ENCODE data around the gene GPC3. TPM values are rescaled to one million over a fixed set of nuclear protein-coding genes. Genes with fewer than 3 reads are reported as not detected.

The GPC3 gene
- total RNA-seq, 5 donors from 2014 or later (not counting 1 experiment from before 2014, with no cell fraction given), result 0.72 to 1.5 (median 1.1) TPM

- Histone ChIP-seq H3K36me3 (ENCODE audit: control insufficient read depth in 2 of 2, extremely low read depth in 1 of 2, insufficient read depth in 1 of 2, low read length in 1 of 2) (no peaks in the 10 kb centered on the region), H3K4me1 (ENCODE audit: control insufficient read depth in 1 of 2, extremely low read depth in 1 of 2, insufficient read depth in 2 of 2, low read length in 2 of 2) (no peaks in the 10 kb centered on the region), H3K27me3 (replicated peaks in 1 of 2; ENCODE audit: control insufficient read depth in 2 of 2, extremely low read depth in 1 of 2, insufficient read depth in 2 of 2, low read length in 1 of 2) (no peaks in the 10 kb centered on the region), H3K9me3 (no peaks in the 10 kb centered on the region), H3K27ac (ENCODE audit: low read length) (no peak overlapping the region), H3K4me3 (ENCODE audit: control insufficient read depth in 1 of 2, extremely low read depth in 1 of 2, low read length in 1 of 2) (no peak overlapping the region)
- no peak for ATAC-seq (replicated peaks in 1 of 4)
- Mint-ChIP-seq H3K36me3 (no peaks in the 10 kb centered on the region), H3K27me3 (peaks cover 0 to 9% of the 10 kb centered on the region in 2 donors), H3K4me1 (no peaks in the 10 kb centered on the region), H3K9me3 (no peaks in the 10 kb centered on the region), H3K4me3 (no peak overlapping the region), H3K27ac (no peak overlapping the region)
- POLR2A ChIA-PET, result no interaction called here
- DNase-seq, result no peak
- 100% methylated on average over 1 of the region's 2 CpGs for WGBS (ENCODE audit: insufficient coverage)
- CTCF ChIA-PET, result interaction anchor here in 1 of 2 donors (0.7 kb wide), 1 partner anchor 175 kb away, joined by 3 read pairs; no protein-coding TSS in a partner anchor
Measured at GRCh38 chrX:133535066-133535465, 450.3 kb downstream of the GPC3 start.

DNA sequence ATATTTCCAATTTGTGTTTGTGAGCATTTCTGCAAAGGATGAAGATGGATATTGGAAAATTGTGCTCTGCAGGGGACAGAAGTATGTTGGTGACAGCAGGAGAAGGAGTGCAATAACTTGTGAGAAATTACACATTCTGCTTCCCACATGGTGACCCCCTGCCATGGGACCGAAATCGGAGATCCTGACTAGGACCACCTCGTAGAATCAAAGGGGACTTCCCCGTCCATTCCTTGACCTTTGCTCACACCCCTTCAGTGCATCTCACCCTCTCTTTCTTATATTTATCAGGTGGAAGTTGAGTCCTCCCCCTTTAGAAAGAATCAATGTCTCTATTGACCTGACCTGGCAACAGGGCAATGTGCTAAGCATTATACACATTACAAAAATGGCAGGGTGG, 451.2 kb downstream of the GPC3 start:
- no peaks in the 10 kb centered on the region for H3K27me3 ChIP-seq (replicated peaks in 1 of 2; ENCODE audit: control insufficient read depth in 2 of 2, extremely low read depth in 1 of 2, insufficient read depth in 2 of 2, low read length in 1 of 2)
- CTCF ChIA-PET, result no interaction called here
- Mint-ChIP-seq H3K27me3 (peaks cover 0 to 4% of the 10 kb centered on the region in 2 donors), H3K36me3 (no peaks in the 10 kb centered on the region), H3K4me3 (no peak overlapping the region), H3K9me3 (no peaks in the 10 kb centered on the region), H3K27ac (no peak overlapping the region), H3K4me1 (no peaks in the 10 kb centered on the region)
- H3K4me1 ChIP-seq (ENCODE audit: control insufficient read depth in 1 of 2, extremely low read depth in 1 of 2, insufficient read depth in 2 of 2, low read length in 2 of 2), result no peaks in the 10 kb centered on the region
- ATAC-seq (replicated peaks in 1 of 4) (no peak), DNase-seq (no peak)
- H3K9me3 ChIP-seq, result no peaks in the 10 kb centered on the region
- no CpG with 5 or more reads among the region's 4 CpGs for WGBS (ENCODE audit: insufficient coverage)
- no peak overlapping the region for H3K27ac ChIP-seq (ENCODE audit: low read length)
- POLR2A ChIA-PET, result no interaction called here
- no peaks in the 10 kb centered on the region for H3K36me3 ChIP-seq (ENCODE audit: control insufficient read depth in 2 of 2, extremely low read depth in 1 of 2, insufficient read depth in 1 of 2, low read length in 1 of 2)
- no peak overlapping the region for H3K4me3 ChIP-seq (ENCODE audit: control insufficient read depth in 1 of 2, extremely low read depth in 1 of 2, low read length in 1 of 2)

- H3K4me3 Mint-ChIP-seq, result no peak overlapping the region
- ChIA-PET POLR2A (no interaction called here), CTCF (no interaction called here)
- Histone ChIP-seq H3K4me3 (ENCODE audit: control insufficient read depth in 1 of 2, extremely low read depth in 1 of 2, low read length in 1 of 2) (no peak overlapping the region), H3K9me3 (no peaks in the 10 kb centered on the region), H3K4me1 (ENCODE audit: control insufficient read depth in 1 of 2, extremely low read depth in 1 of 2, insufficient read depth in 2 of 2, low read length in 2 of 2) (no peaks in the 10 kb centered on the region), H3K27me3 (replicated peaks in 1 of 2; ENCODE audit: control insufficient read depth in 2 of 2, extremely low read depth in 1 of 2, insufficient read depth in 2 of 2, low read length in 1 of 2) (no peaks in the 10 kb centered on the region), H3K27ac (ENCODE audit: low read length) (no peak overlapping the region), H3K36me3 (ENCODE audit: control insufficient read depth in 2 of 2, extremely low read depth in 1 of 2, insufficient read depth in 1 of 2, low read length in 1 of 2) (no peaks in the 10 kb centered on the region)
- ATAC-seq (replicated peaks in 1 of 4), result no peak
- no peak overlapping the region for H3K27ac Mint-ChIP-seq
- DNase-seq, result no peak
- H3K36me3 Mint-ChIP-seq, result no peaks in the 10 kb centered on the region
- H3K4me1 Mint-ChIP-seq, result no peaks in the 10 kb centered on the region
- no peaks in the 10 kb centered on the region for H3K9me3 Mint-ChIP-seq
- WGBS (ENCODE audit: insufficient coverage), result no CpG with 5 or more reads among the region's 3 CpGs
- peaks cover 0 to 4% of the 10 kb centered on the region in 2 donors for H3K27me3 Mint-ChIP-seq
Measured at GRCh38 chrX:133533249-133533648, 452.1 kb downstream of the GPC3 start.

GRCh38 chrX:133530960-133531359, 454.4 kb downstream of the GPC3 start:
- ChIA-PET CTCF (no interaction called here), POLR2A (no interaction called here)
- Mint-ChIP-seq H3K27ac (no peak overlapping the region), H3K4me1 (no peaks in the 10 kb centered on the region), H3K4me3 (no peak overlapping the region), H3K27me3 (peaks cover 0 to 4% of the 10 kb centered on the region in 2 donors), H3K36me3 (no peaks in the 10 kb centered on the region), H3K9me3 (no peaks in the 10 kb centered on the region)
- H3K27me3 ChIP-seq (replicated peaks in 1 of 2; ENCODE audit: control insufficient read depth in 2 of 2, extremely low read depth in 1 of 2, insufficient read depth in 2 of 2, low read length in 1 of 2), result no peaks in the 10 kb centered on the region
- ATAC-seq (replicated peaks in 1 of 4) (no peak), DNase-seq (no peak)
- no peaks in the 10 kb centered on the region for H3K4me1 ChIP-seq (ENCODE audit: control insufficient read depth in 1 of 2, extremely low read depth in 1 of 2, insufficient read depth in 2 of 2, low read length in 2 of 2)
- no peak overlapping the region for H3K4me3 ChIP-seq (ENCODE audit: control insufficient read depth in 1 of 2, extremely low read depth in 1 of 2, low read length in 1 of 2)
- H3K9me3 ChIP-seq, result no peaks in the 10 kb centered on the region
- WGBS (ENCODE audit: insufficient coverage), result 100% methylated on average over 2 of the region's 6 CpGs
- H3K27ac ChIP-seq (ENCODE audit: low read length), result no peak overlapping the region
- no peaks in the 10 kb centered on the region for H3K36me3 ChIP-seq (ENCODE audit: control insufficient read depth in 2 of 2, extremely low read depth in 1 of 2, insufficient read depth in 1 of 2, low read length in 1 of 2)

- WGBS (ENCODE audit: insufficient coverage), result no CpG with 5 or more reads among the region's 3 CpGs
- Histone ChIP-seq H3K4me3 (ENCODE audit: control insufficient read depth in 1 of 2, extremely low read depth in 1 of 2, low read length in 1 of 2) (no peak overlapping the region), H3K9me3 (no peaks in the 10 kb centered on the region), H3K36me3 (ENCODE audit: control insufficient read depth in 2 of 2, extremely low read depth in 1 of 2, insufficient read depth in 1 of 2, low read length in 1 of 2) (no peaks in the 10 kb centered on the region), H3K27ac (ENCODE audit: low read length) (no peak overlapping the region), H3K4me1 (ENCODE audit: control insufficient read depth in 1 of 2, extremely low read depth in 1 of 2, insufficient read depth in 2 of 2, low read length in 2 of 2) (no peaks in the 10 kb centered on the region), H3K27me3 (replicated peaks in 1 of 2; ENCODE audit: control insufficient read depth in 2 of 2, extremely low read depth in 1 of 2, insufficient read depth in 2 of 2, low read length in 1 of 2) (no peaks in the 10 kb centered on the region)
- Mint-ChIP-seq H3K27me3 (peaks cover 0 to 7% of the 10 kb centered on the region in 2 donors), H3K36me3 (no peaks in the 10 kb centered on the region), H3K27ac (no peak overlapping the region), H3K4me3 (no peak overlapping the region), H3K4me1 (no peaks in the 10 kb centered on the region), H3K9me3 (no peaks in the 10 kb centered on the region)
- no peak for DNase-seq
- no peak for ATAC-seq (replicated peaks in 1 of 4)
- ChIA-PET CTCF (no interaction called here), POLR2A (no interaction called here)
Measured at GRCh38 chrX:133529578-133529977, 455.8 kb downstream of the GPC3 start.

- WGBS (ENCODE audit: insufficient coverage), result no CpG with 5 or more reads among the region's 4 CpGs
- Mint-ChIP-seq H3K9me3 (no peaks in the 10 kb centered on the region), H3K36me3 (no peaks in the 10 kb centered on the region), H3K4me1 (no peaks in the 10 kb centered on the region), H3K27ac (no peak overlapping the region), H3K27me3 (peaks cover 0 to 11% of the 10 kb centered on the region in 2 donors), H3K4me3 (no peak overlapping the region)
- POLR2A ChIA-PET, result no interaction called here
- Histone ChIP-seq H3K27ac (ENCODE audit: low read length) (no peak overlapping the region), H3K27me3 (replicated peaks in 1 of 2; ENCODE audit: control insufficient read depth in 2 of 2, extremely low read depth in 1 of 2, insufficient read depth in 2 of 2, low read length in 1 of 2) (no peaks in the 10 kb centered on the region), H3K4me1 (ENCODE audit: control insufficient read depth in 1 of 2, extremely low read depth in 1 of 2, insufficient read depth in 2 of 2, low read length in 2 of 2) (no peaks in the 10 kb centered on the region), H3K4me3 (ENCODE audit: control insufficient read depth in 1 of 2, extremely low read depth in 1 of 2, low read length in 1 of 2) (no peak overlapping the region), H3K36me3 (ENCODE audit: control insufficient read depth in 2 of 2, extremely low read depth in 1 of 2, insufficient read depth in 1 of 2, low read length in 1 of 2) (no peaks in the 10 kb centered on the region), H3K9me3 (no peaks in the 10 kb centered on the region)
- no peak for DNase-seq
- CTCF ChIA-PET, result no interaction called here
- no peak for ATAC-seq (replicated peaks in 1 of 4)
Measured at GRCh38 chrX:133527825-133528224, 457.6 kb downstream of the GPC3 start.

- no peaks in the 10 kb centered on the region for H3K4me1 ChIP-seq (ENCODE audit: control insufficient read depth in 1 of 2, extremely low read depth in 1 of 2, insufficient read depth in 2 of 2, low read length in 2 of 2)
- no peak overlapping the region for H3K4me3 ChIP-seq (ENCODE audit: control insufficient read depth in 1 of 2, extremely low read depth in 1 of 2, low read length in 1 of 2)
- ChIA-PET CTCF (no interaction called here), POLR2A (no interaction called here)
- no peaks in the 10 kb centered on the region for H3K9me3 Mint-ChIP-seq
- no peaks in the 10 kb centered on the region for H3K36me3 Mint-ChIP-seq
- peaks cover 0 to 11% of the 10 kb centered on the region in 2 donors for H3K27me3 Mint-ChIP-seq
- H3K9me3 ChIP-seq, result no peaks in the 10 kb centered on the region
- H3K4me1 Mint-ChIP-seq, result no peaks in the 10 kb centered on the region
- DNase-seq (no peak), ATAC-seq (replicated peaks in 1 of 4) (no peak)
- no CpG with 5 or more reads among the region's 3 CpGs for WGBS (ENCODE audit: insufficient coverage)
- no peak overlapping the region for H3K4me3 Mint-ChIP-seq
- H3K27me3 ChIP-seq (replicated peaks in 1 of 2; ENCODE audit: control insufficient read depth in 2 of 2, extremely low read depth in 1 of 2, insufficient read depth in 2 of 2, low read length in 1 of 2), result no peaks in the 10 kb centered on the region
- no peak overlapping the region for H3K27ac Mint-ChIP-seq
- no peak overlapping the region for H3K27ac ChIP-seq (ENCODE audit: low read length)
- H3K36me3 ChIP-seq (ENCODE audit: control insufficient read depth in 2 of 2, extremely low read depth in 1 of 2, insufficient read depth in 1 of 2, low read length in 1 of 2), result no peaks in the 10 kb centered on the region
Measured at GRCh38 chrX:133527415-133527814, 458.0 kb downstream of the GPC3 start.
